Activated CD8-positive, alpha-beta T cell treated with anti-CD3 and anti-CD28 coated beads, Interleukin-2, amount 10 ng/mL, durations not matched to agents 7 days and 5 days (primary cell): ENCODE results near the gene SH2D2A. TPM values are rescaled to one million over a fixed set of nuclear protein-coding genes. Genes with fewer than 3 reads are reported as not detected.

ENCODE experiments used
- ATAC-seq: fragments of 150-1000 bp; cut with Tn5 transposase; one replicate; pipeline ENCODE4 v1.10.0; 2021; ENCODE audit warnings: moderate library complexity
- CTCF ChIA-PET: fragments of 350-600 bp; sonication (Branson Sonifier 250); formaldehyde crosslinking; loops from one replicate; lab custom pipeline; 2021; ENCODE audit warnings: antibody characterized with exemption; lab: Charles Lee
- POLR2A ChIA-PET: fragments of 350-600 bp; sonication (Branson Sonifier 250); formaldehyde crosslinking; loops from one replicate; lab custom pipeline; 2021; ENCODE audit warnings: antibody characterized with exemption; lab: Charles Lee
- DNase-seq: peaks from one replicate; pipeline ENCODE4 v3.0.0-alpha.2; 2020
- H3K27ac Mint-ChIP-seq: one replicate; pipeline ENCODE4 v1.8.0; 2021; ENCODE audit warnings: mild to moderate bottlenecking, mixed read lengths
- H3K27me3 Mint-ChIP-seq: one replicate; pipeline ENCODE4 v1.8.0; 2021; ENCODE audit warnings: low read depth, mixed read lengths
- H3K36me3 Mint-ChIP-seq: one replicate; pipeline ENCODE4 v1.8.0; 2021; ENCODE audit warnings: low read depth, mixed read lengths
- H3K4me1 Mint-ChIP-seq: one replicate; pipeline ENCODE4 v1.8.0; 2021; ENCODE audit warnings: low read depth, mixed read lengths
- H3K4me3 Mint-ChIP-seq: one replicate; pipeline ENCODE4 v1.8.0; 2021; ENCODE audit warnings: mild to moderate bottlenecking, mixed read lengths
- H3K9me3 Mint-ChIP-seq: one replicate; pipeline ENCODE4 v1.8.0; 2022; ENCODE audit warnings: mixed read lengths; ENCODE audit not compliant: insufficient read depth
- total RNA-seq, 2 experiments: library from RNA; stranded (reverse); gene quantifications; one replicate each; pipeline ENCODE4 v1.2.3, GENCODE V29; 2021

The SH2D2A gene
- total RNA-seq, 2 experiments from 2014 or later, result 84.0 to 86.7 TPM

DNA sequence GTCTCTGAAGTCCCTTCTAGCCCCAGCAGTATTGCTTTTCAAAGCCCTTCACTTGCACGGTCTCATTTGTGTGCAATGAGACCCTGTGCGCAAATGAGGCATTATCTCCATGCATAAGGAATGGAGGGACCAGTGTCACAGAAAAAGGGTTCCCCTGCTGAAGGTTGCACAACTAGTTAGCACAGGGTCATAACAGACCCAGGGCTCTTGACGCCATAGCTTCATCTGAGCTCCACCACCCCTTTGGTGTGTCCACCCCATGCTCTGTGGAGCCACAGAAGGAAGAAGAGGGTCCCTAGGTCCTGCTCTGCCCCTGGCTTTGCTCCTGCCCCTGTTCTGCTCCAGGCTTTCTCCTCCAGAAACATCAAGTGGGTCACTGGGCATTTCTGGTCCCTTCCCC lies 12.6 kb downstream of the SH2D2A start:
- ChIA-PET CTCF (interaction anchor here (1.9 to 14.1 kb wide), 3 partner anchors 11 to 55 kb away, joined by 5 to 304 read pairs (median 47); partner anchors contain the start of genes INSRR, NTRK1 and SH2D2A), POLR2A (interaction anchor here (2.5 to 12.8 kb wide), 3 partner anchors 12 to 57 kb away, joined by 9 to 115 read pairs (median 39); partner anchors contain the start of genes INSRR, NTRK1 and SH2D2A)
- ATAC-seq, result no peak
- no peaks in the 10 kb centered on the region for H3K9me3 Mint-ChIP-seq
- no peak overlapping the region for H3K4me3 Mint-ChIP-seq
- no peak for DNase-seq
- peak overlapping the region; percentile 73 for H3K27ac Mint-ChIP-seq
- peaks cover 52% of the 10 kb centered on the region for H3K36me3 Mint-ChIP-seq
- peaks cover 49% of the 10 kb centered on the region for H3K4me1 Mint-ChIP-seq
- H3K27me3 Mint-ChIP-seq, result no peaks in the 10 kb centered on the region

DNA sequence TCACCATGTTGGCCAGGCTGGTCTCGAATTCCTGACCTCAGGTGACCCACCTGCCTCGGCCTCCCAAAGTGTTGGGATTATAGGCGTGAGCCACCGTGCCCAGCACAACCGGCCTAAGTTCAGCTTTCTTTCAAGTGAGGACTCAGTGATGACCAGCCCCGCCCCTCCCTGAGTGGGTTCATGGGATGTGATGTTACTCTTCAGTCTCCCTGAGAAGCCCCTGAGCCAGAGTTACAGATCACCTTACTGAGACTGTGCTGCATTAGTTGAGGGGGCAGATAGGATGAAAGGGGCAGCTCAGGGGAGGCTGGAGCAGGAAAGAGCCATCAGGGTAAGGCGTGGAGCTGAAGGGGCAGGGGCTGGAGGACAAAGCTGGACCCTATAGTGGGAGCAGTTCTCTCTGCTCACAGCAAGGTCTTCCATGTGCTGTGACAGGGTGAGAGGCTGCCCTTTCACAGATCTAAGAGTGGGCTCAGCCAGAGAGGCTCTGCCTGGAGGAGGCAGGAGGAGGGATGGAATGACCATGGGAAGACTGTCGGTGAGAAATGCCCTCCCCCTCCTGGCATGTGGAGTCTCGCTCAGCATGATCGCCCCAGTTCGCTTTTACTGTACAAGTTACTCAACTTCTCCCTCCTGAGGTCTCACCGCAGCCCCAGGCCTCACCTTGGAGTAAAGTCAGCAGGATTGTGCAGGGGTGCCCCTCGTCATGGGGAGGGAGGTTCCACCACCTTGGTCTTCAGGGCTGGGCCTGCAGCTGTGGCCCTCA lies 13.4 kb downstream of the SH2D2A start:
- ATAC-seq (no peak), DNase-seq (no peak)
- H3K27ac Mint-ChIP-seq, result peak overlapping the region; percentile 67

DNA sequence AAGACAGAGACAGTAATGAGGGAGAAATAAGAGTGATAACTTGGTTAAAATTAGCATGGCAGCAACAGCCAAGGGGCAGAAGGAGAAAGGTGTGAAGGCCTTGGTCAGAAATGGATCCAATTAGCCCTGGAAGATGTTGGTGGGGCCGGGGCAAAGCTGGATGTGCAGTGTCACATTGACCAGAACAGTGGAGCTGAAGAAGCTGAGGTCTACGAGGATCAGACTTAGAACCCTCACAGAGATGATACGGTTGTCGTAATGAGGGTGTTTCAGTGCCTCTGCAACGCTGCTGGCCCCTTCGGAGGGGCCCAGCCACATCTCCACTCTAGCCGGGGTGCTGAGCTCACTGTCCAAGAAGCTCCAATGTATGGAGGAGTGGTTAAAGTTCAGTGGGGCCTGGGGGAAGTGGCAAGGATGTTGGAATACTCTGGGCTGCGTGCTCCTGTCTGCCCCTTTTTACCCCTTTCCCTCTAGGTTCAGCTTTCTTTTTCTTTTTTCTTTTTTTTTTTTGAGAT lies 14.2 kb downstream of the SH2D2A start:
- no peak for DNase-seq
- peak overlapping the region; percentile 87 for H3K27ac Mint-ChIP-seq
- H3K27me3 Mint-ChIP-seq, result no peaks in the 10 kb centered on the region
- peaks cover 34% of the 10 kb centered on the region for H3K4me1 Mint-ChIP-seq
- ChIA-PET POLR2A (interaction anchor here (1.1 to 12.8 kb wide), 4 partner anchors 9 to 59 kb away, joined by 4 to 115 read pairs (median 18); partner anchors contain the start of genes INSRR and NTRK1), CTCF (interaction anchor here (1.0 to 14.1 kb wide), 7 partner anchors 12 to 125 kb away, joined by 3 to 304 read pairs (median 6); partner anchors contain the start of genes INSRR, NTRK1 and SH2D2A)
- H3K4me3 Mint-ChIP-seq, result no peak overlapping the region
- no peaks in the 10 kb centered on the region for H3K9me3 Mint-ChIP-seq
- H3K36me3 Mint-ChIP-seq, result peaks cover 43% of the 10 kb centered on the region
- ATAC-seq, result no peak

More for the DNA sequence above, 13.4 kb downstream of the SH2D2A start:
- Mint-ChIP-seq H3K4me3 (no peak overlapping the region), H3K9me3 (no peaks in the 10 kb centered on the region), H3K4me1 (peaks cover 42% of the 10 kb centered on the region), H3K36me3 (peaks cover 45% of the 10 kb centered on the region), H3K27me3 (no peaks in the 10 kb centered on the region)
- ChIA-PET POLR2A (interaction anchor here (1.1 to 12.8 kb wide), 6 partner anchors 8 to 58 kb away, joined by 4 to 115 read pairs (median 20); partner anchors contain the start of genes INSRR, NTRK1 and SH2D2A), CTCF (interaction anchor here (1.0 to 14.1 kb wide), 5 partner anchors 11 to 87 kb away, joined by 3 to 304 read pairs (median 24); partner anchors contain the start of genes INSRR, NTRK1 and SH2D2A)

DNA sequence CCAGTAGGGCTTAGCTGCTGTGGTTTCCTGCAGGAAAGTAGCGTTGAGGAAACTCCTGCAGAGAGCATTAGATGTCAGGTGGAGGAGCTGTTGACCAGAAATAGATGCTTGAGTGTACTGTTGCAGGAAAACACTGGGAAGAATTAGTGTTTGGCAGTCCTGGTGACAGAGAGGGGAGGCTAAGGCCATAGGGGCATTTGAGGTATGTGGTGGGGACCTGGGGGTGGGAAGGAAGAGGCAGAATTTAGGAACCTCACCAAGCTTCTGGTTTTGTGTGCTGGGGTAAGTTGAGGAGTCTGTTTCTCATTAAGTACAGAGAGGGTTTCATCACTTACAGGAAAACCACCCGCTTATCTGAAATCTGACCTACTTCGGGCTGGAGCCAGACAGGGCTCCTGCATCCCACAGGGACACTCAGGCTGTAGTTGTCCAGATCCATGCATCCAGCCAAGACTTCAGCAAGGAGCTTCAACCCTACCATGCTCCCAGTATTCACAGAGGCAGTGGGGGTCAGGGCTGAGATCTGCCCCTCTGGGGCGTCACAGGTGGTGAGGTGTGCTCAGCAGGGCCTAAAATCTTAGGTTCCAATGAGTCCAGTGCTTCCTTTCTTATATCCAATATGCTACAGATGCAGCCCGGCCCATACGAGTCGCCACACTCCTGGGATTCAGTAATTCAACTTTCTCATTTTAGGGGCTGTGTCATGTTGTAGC lies 15.1 kb downstream of the SH2D2A start:
- CTCF ChIA-PET, result interaction anchor here (1.0 to 14.1 kb wide), 14 partner anchors 10 to 126 kb away, joined by 3 to 304 read pairs (median 6); partner anchors contain the start of genes INSRR, NTRK1 and SH2D2A
- Mint-ChIP-seq H3K27ac (peak overlapping the region; percentile 87), H3K4me1 (peaks cover 26% of the 10 kb centered on the region), H3K9me3 (no peaks in the 10 kb centered on the region), H3K27me3 (no peaks in the 10 kb centered on the region), H3K4me3 (no peak overlapping the region), H3K36me3 (peaks cover 42% of the 10 kb centered on the region)
- POLR2A ChIA-PET, result interaction anchor here (0.8 to 12.8 kb wide), 4 partner anchors 10 to 89 kb away, joined by 3 to 115 read pairs (median 20); partner anchors contain the start of genes INSRR, NTRK1 and SH2D2A
- peak; percentile 4 for ATAC-seq
- no peak for DNase-seq

DNA sequence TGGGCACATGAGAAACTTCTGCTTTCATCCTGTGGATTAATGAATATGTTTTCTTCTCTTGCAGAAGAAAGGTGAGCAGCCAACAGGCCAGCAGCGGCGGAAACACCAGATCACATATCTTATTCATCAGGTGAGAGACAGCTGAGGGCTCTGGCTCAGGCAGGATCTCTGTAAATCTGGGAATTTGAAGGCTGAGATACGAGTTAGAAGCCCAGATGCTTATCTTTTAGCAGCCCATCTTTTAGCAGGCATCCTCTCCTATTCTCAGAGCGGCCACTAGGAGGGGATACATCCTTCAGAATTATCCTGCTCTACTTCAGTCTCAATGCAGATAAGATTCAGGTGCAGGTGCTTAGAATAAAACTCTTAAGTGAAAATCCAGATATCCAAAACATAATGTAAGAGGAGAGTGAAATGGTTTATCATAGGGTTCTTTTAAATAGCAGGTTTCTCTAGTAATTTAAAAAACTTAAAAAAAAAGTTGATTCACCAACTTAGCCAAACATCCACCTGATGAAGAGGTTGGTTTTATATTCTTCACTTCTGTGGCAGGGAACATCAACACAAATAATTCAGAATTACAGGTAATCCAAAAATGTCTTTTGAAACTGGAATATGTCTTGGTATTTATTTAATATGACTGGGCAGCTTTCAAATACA lies 19.3 kb downstream of the SH2D2A start:
- no peaks in the 10 kb centered on the region for H3K9me3 Mint-ChIP-seq
- H3K4me3 Mint-ChIP-seq, result no peak overlapping the region
- no peak overlapping the region for H3K27ac Mint-ChIP-seq
- H3K4me1 Mint-ChIP-seq, result peaks cover 24% of the 10 kb centered on the region
- no peaks in the 10 kb centered on the region for H3K27me3 Mint-ChIP-seq
- DNase-seq (peak; percentile 81), ATAC-seq (peak; percentile 76)
- ChIA-PET POLR2A (interaction anchor here (0.6 to 12.8 kb wide), 3 partner anchors 13 to 64 kb away, joined by 3 to 115 read pairs (median 5); partner anchors contain the start of genes INSRR and NTRK1), CTCF (interaction anchor here (0.7 to 14.1 kb wide), 23 partner anchors 8 to 164 kb away, joined by 3 to 304 read pairs (median 8); partner anchors contain the start of genes INSRR, ISG20L2, METTL25B and NTRK1)
- peaks cover 56% of the 10 kb centered on the region for H3K36me3 Mint-ChIP-seq

DNA sequence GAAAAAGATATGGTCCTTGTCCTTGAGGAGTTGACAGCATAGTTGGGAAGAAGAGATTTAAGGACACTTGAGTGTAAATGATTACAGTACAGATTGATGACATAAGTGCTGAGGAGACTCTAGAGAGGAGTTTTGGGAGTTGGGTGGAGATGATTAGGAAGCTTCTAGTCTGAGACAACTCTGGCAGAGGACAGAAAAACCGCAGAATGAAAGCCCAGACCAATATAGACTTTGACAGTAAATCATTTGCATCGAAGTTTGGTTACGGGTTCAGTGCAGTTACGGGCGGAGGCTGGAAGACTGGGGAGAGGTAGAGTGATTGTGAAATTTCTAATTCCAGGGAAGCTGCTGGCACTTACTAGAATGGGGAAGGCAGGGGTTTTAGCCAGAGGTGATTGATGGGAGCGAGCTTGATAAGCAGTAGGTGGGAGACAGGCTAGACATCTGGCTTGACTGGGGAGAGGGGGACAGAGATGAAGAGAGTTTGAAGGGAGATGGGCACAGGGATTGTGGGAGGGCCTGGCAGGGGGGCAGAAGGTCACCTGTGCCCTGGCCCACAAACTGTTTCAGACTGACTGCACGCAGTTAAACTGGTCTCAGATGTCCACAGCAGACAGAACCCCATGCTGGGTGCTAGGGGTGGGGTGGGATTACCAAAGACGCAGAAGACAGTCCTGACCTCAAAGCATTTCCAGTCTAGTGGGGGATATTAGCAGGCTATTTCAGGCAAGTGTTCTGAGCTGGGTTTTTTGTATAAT lies 20.1 kb downstream of the SH2D2A start:
- Mint-ChIP-seq H3K4me3 (no peak overlapping the region), H3K9me3 (no peaks in the 10 kb centered on the region), H3K4me1 (peaks cover 15% of the 10 kb centered on the region), H3K36me3 (peaks cover 60% of the 10 kb centered on the region), H3K27ac (no peak overlapping the region), H3K27me3 (no peaks in the 10 kb centered on the region)
- ChIA-PET POLR2A (interaction anchor here (12.8 kb wide), 1 partner anchor 65 kb away, joined by 115 read pairs; the partner anchor contains the start of genes INSRR and NTRK1), CTCF (interaction anchor here (0.7 to 14.1 kb wide), 22 partner anchors 8 to 165 kb away, joined by 3 to 304 read pairs (median 4); partner anchors contain the start of genes INSRR, ISG20L2, METTL25B and MRPL24)
- DNase-seq (no peak), ATAC-seq (no peak)

DNA sequence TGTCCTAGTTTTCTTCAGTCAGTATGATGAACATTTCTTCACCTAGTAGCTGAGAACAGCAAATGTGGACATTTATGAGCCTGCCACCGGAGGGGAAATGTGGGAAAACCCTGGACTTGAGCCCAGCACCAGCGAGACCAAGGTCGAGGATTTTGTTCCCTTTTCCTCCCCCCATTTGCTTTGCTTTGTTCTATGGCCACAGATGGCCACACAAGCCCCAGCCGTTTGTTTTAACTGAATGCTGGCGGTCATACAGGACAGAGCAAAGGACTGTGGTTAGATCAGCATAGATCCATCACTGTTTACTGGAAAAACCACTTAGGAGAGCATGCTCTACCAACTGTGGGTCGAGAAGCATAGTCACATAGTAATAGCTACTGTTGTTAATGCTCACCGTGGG lies 20.9 kb downstream of the SH2D2A start:
- ChIA-PET CTCF (interaction anchor here (1.2 to 14.1 kb wide), 12 partner anchors 9 to 132 kb away, joined by 3 to 304 read pairs (median 9); partner anchors contain the start of genes INSRR, ISG20L2, METTL25B and MRPL24), POLR2A (interaction anchor here (1.0 to 12.8 kb wide), 2 partner anchors 21 to 65 kb away, joined by 3 to 115 read pairs; partner anchors contain the start of genes INSRR, NTRK1 and SH2D2A)
- DNase-seq (no peak), ATAC-seq (no peak)
- no peak overlapping the region for H3K4me3 Mint-ChIP-seq
- no peak overlapping the region for H3K27ac Mint-ChIP-seq
- no peaks in the 10 kb centered on the region for H3K9me3 Mint-ChIP-seq
- no peaks in the 10 kb centered on the region for H3K27me3 Mint-ChIP-seq
- peaks cover 8% of the 10 kb centered on the region for H3K4me1 Mint-ChIP-seq
- peaks cover 59% of the 10 kb centered on the region for H3K36me3 Mint-ChIP-seq

DNA sequence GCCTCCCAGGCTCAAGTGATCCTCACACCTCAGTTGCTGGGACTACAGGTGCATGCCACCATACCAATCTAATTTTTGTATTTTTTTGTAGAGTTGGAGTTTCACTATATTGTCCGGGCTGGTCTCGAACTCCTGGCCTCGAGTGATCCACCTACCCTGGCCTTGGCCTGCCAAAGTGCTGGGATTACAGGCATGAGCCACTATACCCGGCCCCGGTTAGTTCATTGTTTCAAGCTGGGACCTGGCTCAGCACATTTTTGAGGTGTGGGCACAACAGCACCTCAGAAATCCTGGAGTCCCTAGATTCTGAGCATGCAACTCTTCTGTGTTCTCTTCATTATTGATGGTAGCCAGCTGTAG lies 21.3 kb downstream of the SH2D2A start:
- Mint-ChIP-seq H3K4me3 (no peak overlapping the region), H3K4me1 (peaks cover 6% of the 10 kb centered on the region), H3K27ac (peak overlapping the region; percentile 5), H3K27me3 (no peaks in the 10 kb centered on the region), H3K9me3 (no peaks in the 10 kb centered on the region), H3K36me3 (peaks cover 56% of the 10 kb centered on the region)
- CTCF ChIA-PET, result interaction anchor here (1.3 to 14.1 kb wide), 9 partner anchors 10 to 133 kb away, joined by 3 to 304 read pairs (median 12); partner anchors contain the start of genes INSRR, ISG20L2, METTL25B and MRPL24
- ATAC-seq, result no peak
- POLR2A ChIA-PET, result interaction anchor here (1.0 kb wide), 1 partner anchor 21 kb away, joined by 3 read pairs; the partner anchor contains the start of gene SH2D2A
- DNase-seq, result no peak

DNA sequence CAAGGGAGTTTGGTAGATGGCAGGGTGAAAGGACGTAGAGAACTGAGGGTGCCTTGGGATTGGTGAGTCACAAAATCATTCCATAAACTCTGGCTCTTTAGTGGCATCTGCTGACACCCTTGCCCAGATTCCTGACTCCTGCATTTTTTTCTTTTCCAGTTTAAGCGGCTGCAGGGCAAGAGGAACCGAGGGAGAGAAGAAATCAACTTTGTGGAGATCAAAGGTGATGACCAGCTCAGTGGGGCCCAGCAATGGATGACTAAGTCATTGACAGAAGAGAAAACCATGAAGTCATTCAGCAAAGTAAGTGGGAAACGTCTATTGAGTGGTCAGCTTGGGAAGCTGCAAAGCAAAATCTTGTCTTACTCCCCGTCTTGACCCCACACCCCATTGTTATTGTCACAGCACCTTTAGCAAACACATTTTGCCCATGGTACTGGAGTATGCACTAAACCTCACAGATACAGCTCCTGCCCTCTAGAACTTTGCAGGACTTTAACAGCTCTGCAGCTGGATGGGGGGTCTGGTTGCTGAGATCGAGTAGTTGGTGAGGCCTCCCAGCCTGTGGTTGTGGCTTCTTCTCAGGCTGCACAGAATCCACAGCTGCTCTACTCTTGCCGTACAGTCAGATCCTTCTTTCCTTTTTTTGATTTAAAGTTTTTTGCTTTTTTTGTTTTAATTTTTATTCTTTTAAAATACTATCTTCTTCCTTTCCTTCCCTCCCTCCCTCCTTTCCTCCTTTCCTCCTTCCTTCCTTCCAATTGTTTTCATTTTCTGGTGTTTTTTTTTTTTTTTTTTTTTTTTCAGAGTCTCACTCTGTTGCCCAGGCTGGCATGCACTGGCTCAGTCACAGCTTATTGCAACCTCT lies 21.9 kb downstream of the SH2D2A start:
- no peaks in the 10 kb centered on the region for H3K27me3 Mint-ChIP-seq

More for the DNA sequence above, 21.9 kb downstream of the SH2D2A start:
- no peaks in the 10 kb centered on the region for H3K9me3 Mint-ChIP-seq
- H3K4me3 Mint-ChIP-seq, result no peak overlapping the region
- H3K4me1 Mint-ChIP-seq, result peaks cover 6% of the 10 kb centered on the region
- H3K36me3 Mint-ChIP-seq, result peaks cover 57% of the 10 kb centered on the region
- ChIA-PET CTCF (interaction anchor here (1.3 to 14.1 kb wide), 5 partner anchors 43 to 133 kb away, joined by 5 to 304 read pairs (median 47); partner anchors contain the start of genes INSRR, ISG20L2, METTL25B and NTRK1), POLR2A (interaction anchor here (1.0 kb wide), 1 partner anchor 22 kb away, joined by 3 read pairs; the partner anchor contains the start of gene SH2D2A)
- ATAC-seq (no peak), DNase-seq (no peak)
- peak overlapping the region; percentile 40 for H3K27ac Mint-ChIP-seq
